ENCODE measurements around the gene EPRS1. TPM values are rescaled to one million over a fixed set of nuclear protein-coding genes. Genes with fewer than 3 reads are reported as not detected.
"Not testable (repeated sequence)": the region's sequence is repeated elsewhere in the genome, so short reads cannot be mapped to it uniquely, and the experiment has no call there.

EPRS1 gene
- total and polyA plus RNA-seq, 9 of the 15 experiments (the other 6 are each of a cell fraction or from before 2014, with no cell fraction given): 129 to 291 (median 248) TPM

GRCh38 chr1:220037810-220038209 lies 8.5 kb downstream of the EPRS1 start:
- H3K4me2 ChIP-seq (ENCODE audit: insufficient read depth, low read length); CTCF ChIA-PET (ENCODE audit: low intra/inter-chr PET ratio); FAIRE-seq; H3K4me1 ChIP-seq (replicated peaks in 1 of 2; ENCODE audit: control insufficient read depth in 2 of 2, insufficient read depth in 2 of 2, low read length in 2 of 2); BruUV-seq (replicated peaks); in situ Hi-C loops (cut with MboI); H3K27ac ChIP-seq (ENCODE audit: extremely low read depth, low read depth, low read length); H3K27me3 ChIP-seq (ENCODE audit: control insufficient read depth in 2 of 2, insufficient read depth in 2 of 2, low read length in 2 of 2); H3K9me1 ChIP-seq (ENCODE audit: control insufficient read depth, insufficient read depth, low read length); H3K9ac ChIP-seq (ENCODE audit: insufficient read depth in 1 of 2, low read depth in 2 of 2, low read length in 2 of 2); H2AFZ ChIP-seq (ENCODE audit: low read depth, low read length); H3K9me3 ChIP-seq (replicated peaks; ENCODE audit: control insufficient read depth, insufficient read depth, low read depth, low read length); intact Hi-C loops (cut with micrococcal nuclease); H3K4me3 ChIP-seq: not testable (repeated sequence)
- ATAC-seq: peak; percentile 71
- Histone ChIP-seq H3K79me2 (ENCODE audit: control insufficient read depth, insufficient read depth, low read length) (peaks cover 81% of the 10 kb centered on the region), H4K20me1 (replicated peaks; ENCODE audit: control insufficient read depth, insufficient read depth, low read length) (peaks cover 11% of the 10 kb centered on the region; the same call in 1 of the 2 replicates), H3K36me3 (ENCODE audit: control insufficient read depth, insufficient read depth, low read length) (peaks cover 81% of the 10 kb centered on the region)
- WGBS (ENCODE audit: insufficient coverage, low coverage, missing lambda C conversion rate): 92% methylated on average over 3 of the region's 3 CpGs
- POLR2A ChIA-PET: interaction anchor here (1.6 kb wide), 1 partner anchor 31 kb away, joined by 3 read pairs; no protein-coding TSS in a partner anchor
- peak in 1 of 4 experiments; percentile 26 for DNase-seq (ENCODE audit: extremely low read depth in 1 of 4, low spot score in 3 of 4)
- peak in 1 of 2 experiments; percentile 47; a peak in 1 of 4 replicates for TF ChIP-seq FOXK2 (conservative IDR thresholded peaks at IDR 0.05 in 1 of 2, IDR thresholded peaks at IDR 0.05 in 1 of 2; ENCODE audit: low read depth in 2 of 2)
- TF ChIP-seq CTCF (IDR thresholded peaks at IDR 0.05 in 2 of 3, conservative IDR thresholded peaks at IDR 0.05 in 1 of 3; ENCODE audit: insufficient read depth in 2 of 3, low read depth in 1 of 3, low read length in 3 of 3): peak in 2 of 3 experiments; percentile 14; a peak in 2 of 6 replicates

- Histone ChIP-seq H4K20me1 (replicated peaks; ENCODE audit: control insufficient read depth, insufficient read depth, low read length) (no peaks in the 10 kb centered on the region), H3K4me3 (no peak overlapping the region), H3K9me1 (ENCODE audit: control insufficient read depth, insufficient read depth, low read length) (no peaks in the 10 kb centered on the region), H3K79me2 (ENCODE audit: control insufficient read depth, insufficient read depth, low read length) (peaks cover 47% of the 10 kb centered on the region), H3K9me3 (replicated peaks; ENCODE audit: control insufficient read depth, insufficient read depth, low read depth, low read length) (no peaks in the 10 kb centered on the region), H3K9ac (ENCODE audit: insufficient read depth in 1 of 2, low read depth in 2 of 2, low read length in 2 of 2) (no peak overlapping the region), H3K36me3 (ENCODE audit: control insufficient read depth, insufficient read depth, low read length) (peaks cover 88% of the 10 kb centered on the region), H3K4me2 (ENCODE audit: insufficient read depth, low read length) (no peak overlapping the region), H2AFZ (ENCODE audit: low read depth, low read length) (no peak overlapping the region), H3K27me3 (ENCODE audit: control insufficient read depth in 2 of 2, insufficient read depth in 2 of 2, low read length in 2 of 2) (no peaks in the 10 kb centered on the region), H3K4me1 (replicated peaks in 1 of 2; ENCODE audit: control insufficient read depth in 2 of 2, insufficient read depth in 2 of 2, low read length in 2 of 2) (no peaks in the 10 kb centered on the region), H3K27ac (ENCODE audit: extremely low read depth, low read depth, low read length) (no peak overlapping the region)
- ChIA-PET CTCF (ENCODE audit: low intra/inter-chr PET ratio) (no interaction called here), POLR2A (interaction anchor here (1.3 to 1.8 kb wide), 3 partner anchors 10 to 30 kb away, joined by 3 to 11 read pairs (median 3); no protein-coding TSS in a partner anchor)
- no peak for DNase-seq (ENCODE audit: extremely low read depth in 1 of 4, low spot score in 3 of 4)
- intact Hi-C loops (cut with micrococcal nuclease): no loop called here
- BruUV-seq (replicated peaks): no TSS peak
- no peak for ATAC-seq
- in situ Hi-C loops (cut with MboI): no loop called here
- no peak for FAIRE-seq
- 62% methylated on average over 2 of the region's 3 CpGs for WGBS (ENCODE audit: insufficient coverage, low coverage, missing lambda C conversion rate)
- TF ChIP-seq KLF10 (CRISPR knock-in tag; IDR thresholded peaks at IDR 0.05): no peak
- no peak for TF ChIP-seq ZNF263 (CRISPR knock-in tag; IDR thresholded peaks at IDR 0.05; ENCODE audit: borderline replicate concordance)
- no peak for TF ChIP-seq MTA1 (IDR thresholded peaks at IDR 0.05; ENCODE audit: borderline replicate concordance)
- TF ChIP-seq KLF16 (IDR thresholded peaks at IDR 0.05): no peak
- no peak for TF ChIP-seq THAP12 (CRISPR knock-in tag; IDR thresholded peaks at IDR 0.05)
- TF ChIP-seq FOXP1 (CRISPR knock-in tag; IDR thresholded peaks at IDR 0.05): no peak
- no peak for TF ChIP-seq ETV5 (CRISPR knock-in tag; IDR thresholded peaks at IDR 0.05; ENCODE audit: low read depth)
- TF ChIP-seq HDAC2 (IDR thresholded peaks at IDR 0.05): no peak
- TF ChIP-seq NELFE (IDR thresholded peaks at IDR 0.05; ENCODE audit: insufficient read depth, insufficient read length): no peak
- no peak for TF ChIP-seq ZNF57 (CRISPR knock-in tag; IDR thresholded peaks at IDR 0.05)
- no peak for TF ChIP-seq SETDB1 (IDR thresholded peaks at IDR 0.05; ENCODE audit: low read length)
- TF ChIP-seq SREBF2 (CRISPR knock-in tag; IDR thresholded peaks at IDR 0.05): no peak
Measured at GRCh38 chr1:220032911-220033310, 13.4 kb downstream of the EPRS1 start.
